Cardiac septum (tissue), 1 donor: ENCODE data around the gene NANS. TPM values are rescaled to one million over a fixed set of nuclear protein-coding genes. Genes with fewer than 3 reads are reported as not detected.
"Not testable (repeated sequence)": the region's sequence is repeated elsewhere in the genome, so short reads cannot be mapped to it uniquely, and the experiment has no call there.

Source experiments
- DNase-seq: peaks from one replicate; pipeline ENCODE4 v3.0.0-alpha.2; 2020; ENCODE audit warnings: low spot score
- intact Hi-C: fragments of 100-400 bp; cut with DNase I; formaldehyde crosslinking; loops from one replicate; pipeline ENCODE4 v1.14.0; 2022
- long read RNA-seq: library from polyadenylated mRNA; unstranded; transcript quantifications from one replicate; pipeline ENCODE4 v2.0.0, GENCODE V29; 2021
- total RNA-seq: library from RNA; stranded (reverse); fragmentation: NEBNext Ultra II Directional; extraction: Animal tissue kit (Norgen Biotek cat#: 25700); gene quantifications from one replicate; pipeline ENCODE4 v1.2.1, GENCODE V29; 2021
- donor health status: DM: no; HTN: no; CAD: no.

The NANS gene, protein sequence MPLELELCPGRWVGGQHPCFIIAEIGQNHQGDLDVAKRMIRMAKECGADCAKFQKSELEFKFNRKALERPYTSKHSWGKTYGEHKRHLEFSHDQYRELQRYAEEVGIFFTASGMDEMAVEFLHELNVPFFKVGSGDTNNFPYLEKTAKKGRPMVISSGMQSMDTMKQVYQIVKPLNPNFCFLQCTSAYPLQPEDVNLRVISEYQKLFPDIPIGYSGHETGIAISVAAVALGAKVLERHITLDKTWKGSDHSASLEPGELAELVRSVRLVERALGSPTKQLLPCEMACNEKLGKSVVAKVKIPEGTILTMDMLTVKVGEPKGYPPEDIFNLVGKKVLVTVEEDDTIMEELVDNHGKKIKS
- 26.3 TPM for total RNA-seq
- long read RNA-seq, transcript NANS-201 (6 exons, 1,170 nt) = major isoform, 26 of 42 reads
- long read RNA-seq, partial matches to known transcripts = 15 of 42 reads
- long read RNA-seq, other reads (novel, unspliced or antisense) = 1 of 42 reads

DNA sequence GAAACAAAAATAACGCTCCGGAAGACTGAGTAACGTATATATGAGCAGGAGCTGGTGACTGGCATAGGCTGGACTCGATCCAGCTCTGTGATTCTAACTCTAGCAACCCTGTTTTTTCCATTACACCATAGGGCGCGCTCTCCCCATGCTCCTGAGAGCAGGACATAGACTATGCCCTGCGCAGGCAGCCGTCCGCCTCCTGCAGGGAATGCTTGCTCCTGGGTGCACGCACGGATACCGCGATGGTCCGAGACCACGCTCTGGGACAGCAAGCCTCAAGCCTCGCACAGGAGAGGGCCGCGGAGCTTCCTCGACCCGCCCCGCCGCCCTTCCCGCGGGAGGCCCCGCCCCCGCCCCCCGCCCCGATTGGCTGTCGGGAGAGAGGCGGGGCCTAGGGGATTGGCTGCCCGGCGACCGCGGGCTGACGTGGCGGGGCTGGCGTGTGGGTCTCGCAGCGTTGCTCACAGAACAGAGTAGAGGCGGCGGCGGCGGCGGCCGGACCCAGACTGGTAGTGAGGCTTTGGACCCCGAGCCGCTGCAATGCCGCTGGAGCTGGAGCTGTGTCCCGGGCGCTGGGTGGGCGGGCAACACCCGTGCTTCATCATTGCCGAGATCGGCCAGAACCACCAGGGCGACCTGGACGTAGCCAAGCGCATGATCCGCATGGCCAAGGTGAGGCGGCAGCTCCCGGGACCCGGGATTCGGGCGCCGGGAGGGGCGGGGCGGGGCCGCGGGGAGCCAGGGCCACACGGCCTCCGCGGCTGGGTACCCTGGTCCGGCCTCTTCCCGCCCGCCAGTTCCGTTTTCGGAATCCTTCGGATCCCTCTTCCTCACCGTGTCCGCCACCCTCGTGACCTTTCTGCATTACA lies at the start of gene NANS:
TSS of gene NANS (plus strand) at position 464 of the 869 bp plus-strand sequence. CDS start at position 541, 77 bp downstream.
- DNase-seq = peak; percentile 97
- intact Hi-C loops = loop anchor here (1.0 to 5.0 kb wide), 3 partner anchors 74 to 201 kb away; partner anchors contain the start of genes ANP32B and TBC1D2

GRCh38 chr9:98007251-98007928 lies 49.1 kb upstream of the NANS start:
- intact Hi-C loops = no loop called here

DNA sequence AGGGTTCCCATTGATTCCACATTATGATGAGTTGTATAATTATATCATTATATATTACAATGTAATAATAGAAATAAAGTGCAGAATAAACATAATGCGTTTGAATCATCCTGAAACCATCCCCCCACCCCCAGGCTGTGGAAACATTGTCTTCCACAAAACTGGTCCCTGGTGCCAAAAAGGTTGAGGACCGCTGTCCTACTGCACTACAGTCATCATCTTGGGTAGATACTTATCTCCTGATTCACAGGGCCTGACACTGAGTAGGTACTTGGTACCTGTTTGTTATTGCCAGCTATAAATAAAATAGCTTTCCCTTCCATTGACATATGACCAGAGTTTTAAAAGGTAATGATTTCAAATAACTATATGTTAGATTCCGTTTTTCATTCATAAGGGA lies 47.8 kb upstream of the NANS start:
- intact Hi-C loops = no loop called here

More at GRCh38 chr9:98007251-98007928, 49.1 kb upstream of the NANS start:
- no peak for DNase-seq

GRCh38 chr9:98009437-98009836 lies 47.1 kb upstream of the NANS start:
- DNase-seq = no peak
- intact Hi-C loops = no loop called here

More for the DNA sequence above, 47.8 kb upstream of the NANS start:
- no peak for DNase-seq

DNA sequence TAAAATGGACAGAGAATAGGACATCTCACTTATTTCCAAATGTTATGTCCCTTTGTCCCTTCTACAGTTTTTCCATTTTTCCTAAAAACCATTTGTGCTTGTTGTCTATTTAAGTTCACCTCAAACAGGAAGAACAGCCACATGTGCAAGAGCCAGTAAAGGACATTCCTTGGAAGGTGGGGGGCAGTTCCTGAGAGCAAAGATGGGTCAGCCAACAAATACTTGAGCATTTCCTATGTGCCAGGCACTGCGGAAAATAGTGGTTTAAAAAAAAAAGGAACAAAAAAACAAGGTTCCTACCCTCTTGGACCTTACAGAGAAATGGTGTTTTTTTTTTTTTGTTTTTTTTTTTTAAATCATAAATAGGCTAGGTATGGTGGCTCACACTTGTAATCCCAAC lies 46.6 kb upstream of the NANS start:
- no peak for DNase-seq
- intact Hi-C loops = no loop called here

DNA sequence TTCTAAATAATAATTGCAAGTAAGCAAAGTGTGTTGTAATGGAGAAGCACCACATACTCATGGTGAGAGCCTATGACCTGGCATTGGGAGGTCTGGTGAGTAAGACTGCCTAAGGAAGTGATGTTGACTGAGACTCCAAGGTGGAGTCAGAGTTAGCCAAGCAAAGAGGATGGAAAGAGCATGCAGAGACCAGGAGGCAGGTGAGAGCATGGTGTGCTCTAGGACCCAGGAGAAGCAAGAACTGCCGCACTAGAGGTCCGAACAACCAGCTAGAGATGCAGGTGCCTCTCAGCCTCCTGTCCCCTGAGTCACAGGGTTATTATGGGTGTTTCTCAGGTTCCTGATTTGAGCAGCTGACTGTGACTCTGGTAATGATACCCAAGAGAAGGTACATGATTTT lies 46.1 kb upstream of the NANS start:
- no peak for DNase-seq
- intact Hi-C loops = no loop called here

GRCh38 chr9:98011122-98011521 lies 45.4 kb upstream of the NANS start:
- DNase-seq = no peak
- intact Hi-C loops = no loop called here

- intact Hi-C loops = no loop called here
- DNase-seq = no peak
These were observed 40.3 kb upstream of the NANS start for GRCh38 chr9:98016137-98016680.

DNA sequence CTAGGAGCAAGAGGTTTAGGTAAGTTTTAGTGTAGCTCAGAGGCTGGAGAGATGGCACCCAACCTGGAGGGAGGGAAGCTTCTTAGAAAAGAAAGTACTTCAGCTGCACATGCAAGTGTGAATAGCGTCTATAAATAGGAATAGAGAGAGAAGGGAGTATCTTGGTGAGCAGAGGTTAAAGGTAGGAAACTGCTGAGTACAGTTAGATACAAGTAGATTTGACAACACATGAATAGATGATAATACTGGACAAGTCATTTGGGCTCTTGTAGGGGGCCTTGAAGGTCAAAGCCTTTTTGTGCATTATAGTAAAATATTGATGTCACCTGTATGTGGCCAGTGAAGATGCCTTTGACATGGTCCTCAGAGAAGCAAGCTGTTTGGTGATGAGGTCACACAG lies 39.2 kb upstream of the NANS start:
- DNase-seq = no peak
- intact Hi-C loops = no loop called here

DNA sequence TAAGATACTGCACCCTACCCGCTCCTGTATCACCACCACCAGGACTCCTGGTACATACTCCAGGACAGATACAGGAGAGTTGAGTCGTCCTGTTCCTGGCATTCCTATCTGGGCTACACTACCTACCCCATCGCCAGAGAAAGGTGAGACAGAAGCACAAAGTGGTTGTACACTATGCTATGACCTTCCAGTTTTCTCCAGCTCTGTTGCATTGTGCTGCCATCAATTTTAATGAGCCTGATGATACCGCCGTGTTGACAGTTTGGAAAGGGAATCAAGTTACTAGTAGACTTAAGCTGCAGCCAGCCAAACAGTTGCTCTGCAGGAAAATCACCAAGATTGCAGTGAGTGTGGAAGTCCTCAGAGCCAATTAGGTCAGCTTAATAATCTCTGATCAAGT lies 38.2 kb upstream of the NANS start:
- DNase-seq = no peak
- intact Hi-C loops = no loop called here

DNA sequence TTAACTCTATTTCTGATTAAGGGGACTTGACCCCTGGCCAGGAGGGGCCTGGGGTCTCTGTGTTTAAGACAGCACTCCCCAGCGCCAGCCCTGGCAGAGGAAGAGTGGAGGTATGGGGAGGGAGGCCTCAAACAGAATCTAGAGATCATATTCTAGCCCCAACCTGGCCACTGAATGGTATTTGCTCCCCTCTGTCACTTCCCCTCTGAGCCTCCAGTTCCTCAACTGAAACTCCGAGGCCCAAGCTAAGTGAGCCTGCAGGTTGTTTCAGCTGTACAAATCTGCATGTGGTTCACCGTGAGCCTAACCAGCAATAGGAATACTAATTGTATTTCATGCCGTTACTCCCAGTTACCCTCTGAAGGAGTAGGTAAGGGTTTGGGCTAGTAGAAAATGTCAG lies 37.4 kb upstream of the NANS start:
- intact Hi-C loops = no loop called here
- DNase-seq = no peak

- DNase-seq = not testable (repeated sequence)
- intact Hi-C loops = loop anchor here (5.0 kb wide), 1 partner anchor 38 kb away; the partner anchor contains the start of gene ANP32B
These were observed 36.7 kb upstream of the NANS start for GRCh38 chr9:98019869-98020268.

GRCh38 chr9:98020476-98021145 lies 35.9 kb upstream of the NANS start:
- intact Hi-C loops = loop anchor here (5.0 kb wide), 1 partner anchor 38 kb away; the partner anchor contains the start of gene ANP32B
- DNase-seq = no peak

GRCh38 chr9:98021306-98022040 lies 35.1 kb upstream of the NANS start:
- intact Hi-C loops = loop anchor here (5.0 kb wide), 1 partner anchor 39 kb away; the partner anchor contains the start of gene ANP32B
- DNase-seq = peak; percentile 84

GRCh38 chr9:98022447-98022846 lies 34.1 kb upstream of the NANS start:
- DNase-seq = no peak
- intact Hi-C loops = loop anchor here (5.0 kb wide), 1 partner anchor 40 kb away; the partner anchor contains the start of gene ANP32B

- intact Hi-C loops = loop anchor here (5.0 kb wide), 1 partner anchor 42 kb away; the partner anchor contains the start of gene ANP32B
- no peak for DNase-seq
These were observed 31.8 kb upstream of the NANS start for GRCh38 chr9:98024702-98025101.

- DNase-seq = no peak
- intact Hi-C loops = no loop called here
These were observed 25.4 kb upstream of the NANS start for GRCh38 chr9:98031169-98031568.

GRCh38 chr9:98031935-98032334 lies 24.6 kb upstream of the NANS start:
- no peak for DNase-seq
- intact Hi-C loops = no loop called here
